Neuron (in vitro differentiated cells): ENCODE data around the gene ANKMY1.

Experiments used
- H2AFZ ChIP-seq: one replicate; pipeline ENCODE4 v1.6.1; 2013; ENCODE audit warnings: low read depth, mild to moderate bottlenecking, inconsistent platforms, low read length, moderate library complexity
- H3K27me3 ChIP-seq: one replicate; pipeline ENCODE4 v1.6.1; 2013; ENCODE audit warnings: low read length; ENCODE audit not compliant: insufficient read depth
- H3K36me3 ChIP-seq: one replicate; pipeline ENCODE4 v1.6.1; 2013; ENCODE audit warnings: low read length; ENCODE audit not compliant: insufficient read depth
- H3K4me1 ChIP-seq: one replicate; pipeline ENCODE4 v1.6.1; 2013; ENCODE audit warnings: low read length; ENCODE audit not compliant: insufficient read depth
- H3K4me3 ChIP-seq: 2 replicates; pipeline ENCODE4 v1.5.1; 2013; ENCODE audit warnings: mild to moderate bottlenecking, low read length, moderate library complexity
- H3K9me3 ChIP-seq: one replicate; pipeline ENCODE4 v1.6.1; 2013; ENCODE audit warnings: low read length

ANKMY1 gene

DNA sequence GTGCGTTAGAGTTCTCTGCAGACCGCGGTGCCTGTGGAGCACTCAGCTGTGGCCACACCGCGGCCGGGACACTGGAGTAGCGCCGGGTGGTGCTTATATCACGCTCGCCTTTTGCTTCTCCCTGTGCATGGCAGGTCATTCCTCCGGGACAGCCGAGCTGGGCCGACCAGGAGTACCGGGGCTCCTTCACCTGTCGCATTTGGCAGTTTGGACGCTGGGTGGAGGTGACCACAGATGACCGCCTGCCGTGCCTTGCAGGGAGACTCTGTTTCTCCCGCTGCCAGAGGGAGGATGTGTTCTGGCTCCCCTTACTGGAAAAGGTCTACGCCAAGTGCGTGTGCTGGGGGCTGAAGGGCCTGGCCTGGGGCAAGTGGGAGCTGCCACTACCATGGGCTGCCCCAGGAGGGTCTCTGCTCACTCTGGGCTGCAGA, 32.9 kb upstream of the ANKMY1 start:
- H3K27me3 ChIP-seq, result no peaks in the 10 kb centered on the region
- no peak overlapping the region for H3K4me3 ChIP-seq
- no peak overlapping the region for H2AFZ ChIP-seq
- peaks cover 45% of the 10 kb centered on the region for H3K36me3 ChIP-seq
- H3K9me3 ChIP-seq, result no peaks in the 10 kb centered on the region
- peaks cover 18% of the 10 kb centered on the region for H3K4me1 ChIP-seq

DNA sequence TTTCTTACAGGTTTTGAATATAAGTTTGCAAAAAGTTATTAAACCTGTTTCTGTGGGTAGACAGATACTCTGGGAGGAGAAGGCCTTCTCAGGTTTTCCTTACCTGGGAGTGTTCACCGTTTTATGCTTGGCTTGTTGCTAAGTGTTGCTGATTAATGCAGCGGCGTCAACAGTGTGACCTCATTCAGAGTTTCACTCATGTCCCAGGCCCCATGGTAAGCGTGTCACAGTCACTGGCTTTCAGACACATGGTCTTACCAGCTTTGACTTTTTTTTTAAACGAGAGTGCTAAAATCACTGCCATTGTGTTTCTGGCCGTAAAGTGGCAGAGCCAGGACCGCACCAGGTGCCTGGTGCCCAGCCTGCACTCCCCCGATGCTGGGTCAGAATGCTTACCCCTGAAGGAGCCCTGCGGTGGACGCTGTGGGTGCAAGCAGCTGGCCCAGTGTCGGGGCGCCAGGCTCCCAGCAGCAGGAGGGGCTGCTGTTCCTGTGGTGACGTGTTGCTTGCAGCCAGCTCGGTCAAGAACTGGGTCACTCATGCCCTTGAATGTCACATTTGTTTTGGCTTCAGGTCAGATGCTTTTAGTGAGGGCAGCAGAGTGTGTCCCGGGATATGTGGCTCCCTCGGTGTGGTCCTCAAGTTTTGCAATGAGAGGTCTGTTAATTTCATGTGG, 32.2 kb upstream of the ANKMY1 start:
- Histone ChIP-seq H3K36me3 (peaks cover 39% of the 10 kb centered on the region), H3K9me3 (no peaks in the 10 kb centered on the region), H3K4me3 (no peak overlapping the region), H3K27me3 (no peaks in the 10 kb centered on the region), H2AFZ (no peak overlapping the region), H3K4me1 (peaks cover 25% of the 10 kb centered on the region)

DNA sequence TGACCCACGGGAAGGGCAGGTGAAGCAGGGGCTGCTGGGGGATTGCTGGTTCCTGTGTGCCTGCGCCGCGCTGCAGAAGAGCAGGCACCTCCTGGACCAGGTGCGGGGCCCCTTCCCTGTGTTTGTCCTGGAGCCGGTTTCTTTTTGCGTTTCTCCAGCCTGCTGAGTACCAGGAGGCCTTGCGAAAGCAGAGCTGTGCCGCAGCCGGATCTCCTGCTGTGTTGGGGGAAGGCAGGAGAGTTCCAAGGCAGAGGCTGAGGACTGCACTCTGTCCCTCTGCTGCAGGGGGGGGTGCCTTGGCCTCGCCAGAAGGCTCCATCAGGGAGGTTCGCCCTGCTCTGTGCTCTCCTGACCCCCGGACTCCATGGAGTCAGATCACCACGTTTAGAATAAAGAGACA, 31.6 kb upstream of the ANKMY1 start:
- peaks cover 29% of the 10 kb centered on the region for H3K4me1 ChIP-seq
- H3K36me3 ChIP-seq, result peaks cover 37% of the 10 kb centered on the region
- no peaks in the 10 kb centered on the region for H3K27me3 ChIP-seq
- H2AFZ ChIP-seq, result no peak overlapping the region
- no peaks in the 10 kb centered on the region for H3K9me3 ChIP-seq
- no peak overlapping the region for H3K4me3 ChIP-seq

DNA sequence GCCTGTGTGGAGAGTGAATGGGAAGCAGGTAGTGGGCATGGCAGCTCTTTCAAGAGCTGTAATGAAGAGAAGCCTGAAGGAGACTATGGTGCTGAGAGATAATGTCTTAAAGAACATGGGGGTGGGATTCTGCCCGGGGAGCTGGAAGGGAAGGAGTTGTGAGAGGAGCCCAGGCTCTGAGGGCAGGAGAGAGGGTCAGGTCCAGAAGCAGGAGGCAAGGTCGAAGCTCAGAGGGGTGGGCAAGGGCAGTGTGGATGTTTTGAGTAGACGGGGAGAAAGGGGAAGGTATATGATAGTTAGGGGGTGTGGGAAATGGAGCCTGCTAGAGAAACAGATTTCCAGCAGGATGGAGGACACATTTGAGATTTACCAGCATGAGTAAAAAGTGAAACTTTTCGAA, 30.9 kb upstream of the ANKMY1 start:
- no peaks in the 10 kb centered on the region for H3K27me3 ChIP-seq
- H2AFZ ChIP-seq, result no peak overlapping the region
- H3K36me3 ChIP-seq, result peaks cover 35% of the 10 kb centered on the region
- H3K4me3 ChIP-seq, result no peak overlapping the region
- peaks cover 29% of the 10 kb centered on the region for H3K4me1 ChIP-seq
- H3K9me3 ChIP-seq, result no peaks in the 10 kb centered on the region

DNA sequence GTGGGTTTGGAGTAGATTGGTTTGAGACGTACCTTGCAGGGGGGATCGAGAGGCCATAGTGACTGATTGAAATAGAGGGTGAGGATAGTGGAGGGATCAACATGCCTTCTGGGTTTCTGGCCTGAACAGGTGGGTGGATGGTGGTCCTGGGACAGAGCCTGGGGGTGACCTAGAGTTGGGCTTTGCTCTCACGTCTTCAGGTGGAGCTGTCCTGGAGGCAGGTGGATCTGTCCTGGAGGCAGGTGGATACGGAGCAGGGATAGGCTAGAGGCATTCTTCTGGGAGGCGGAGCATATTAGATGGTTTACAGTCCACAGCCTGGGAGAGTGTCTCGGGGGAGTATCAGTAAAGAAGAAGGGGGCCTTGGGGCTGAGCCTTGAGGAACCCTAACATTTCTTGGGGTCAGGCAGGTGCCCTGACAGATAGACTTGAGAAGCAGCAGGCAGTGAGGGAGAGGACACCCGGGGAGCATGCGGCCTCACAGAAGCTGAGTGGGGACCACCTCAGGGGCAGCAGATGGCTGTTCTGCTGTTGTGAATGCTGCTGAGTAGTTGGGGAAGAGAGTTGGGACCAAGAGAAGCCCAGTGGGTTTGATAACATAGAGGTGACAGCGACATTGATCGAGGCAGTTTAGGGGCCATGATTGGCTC, 30.3 kb upstream of the ANKMY1 start:
- Histone ChIP-seq H2AFZ (no peak overlapping the region), H3K4me1 (peaks cover 29% of the 10 kb centered on the region), H3K9me3 (no peaks in the 10 kb centered on the region), H3K4me3 (peak overlapping the region; percentile 97), H3K27me3 (no peaks in the 10 kb centered on the region), H3K36me3 (peaks cover 31% of the 10 kb centered on the region)

DNA sequence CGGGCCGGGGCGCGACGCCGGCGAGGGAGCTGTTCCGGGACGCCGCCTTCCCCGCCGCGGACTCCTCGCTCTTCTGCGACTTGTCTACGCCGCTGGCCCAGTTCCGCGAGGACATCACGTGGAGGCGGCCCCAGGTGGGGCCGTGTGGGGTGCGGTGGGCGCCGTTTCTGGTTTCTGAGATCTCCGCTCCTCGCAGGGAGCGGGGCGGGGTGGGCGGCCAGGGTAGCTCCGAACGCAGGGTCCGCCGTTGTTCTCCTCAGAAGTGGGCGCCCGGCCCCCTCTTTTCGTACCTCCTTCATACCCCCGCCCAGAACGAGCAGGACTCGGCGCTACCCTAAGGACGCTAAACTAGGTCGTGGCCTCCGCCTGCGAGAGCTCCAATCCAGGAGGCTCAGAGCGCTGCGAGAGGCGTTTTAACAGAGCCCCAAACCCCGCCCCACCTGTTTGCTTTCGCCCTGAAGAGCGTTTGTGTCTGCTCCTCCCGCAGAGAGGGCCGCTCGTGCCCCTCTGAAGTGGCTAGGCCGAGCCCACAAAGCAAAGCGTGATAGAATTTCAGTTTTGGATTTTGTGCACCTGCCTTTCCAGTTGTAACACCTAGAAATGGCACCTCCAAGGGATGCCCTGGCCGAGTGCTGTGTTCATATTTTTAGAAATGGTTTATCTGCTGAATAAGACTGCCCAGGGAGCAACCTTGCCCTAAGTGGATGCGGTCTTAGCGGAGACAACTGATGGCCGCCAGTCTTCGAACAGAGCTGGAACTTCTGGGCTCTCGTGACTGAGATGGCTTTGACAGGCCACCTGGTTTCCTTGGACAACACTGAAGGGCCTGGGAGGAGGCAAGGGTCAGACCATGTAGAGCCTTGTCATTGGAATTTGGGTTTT, 29.4 kb upstream of the ANKMY1 start:
- Histone ChIP-seq H3K9me3 (no peaks in the 10 kb centered on the region), H3K4me1 (peaks cover 29% of the 10 kb centered on the region), H2AFZ (peak overlapping the region; percentile 55), H3K4me3 (peak overlapping the region; percentile 97), H3K27me3 (no peaks in the 10 kb centered on the region), H3K36me3 (peaks cover 26% of the 10 kb centered on the region)

DNA sequence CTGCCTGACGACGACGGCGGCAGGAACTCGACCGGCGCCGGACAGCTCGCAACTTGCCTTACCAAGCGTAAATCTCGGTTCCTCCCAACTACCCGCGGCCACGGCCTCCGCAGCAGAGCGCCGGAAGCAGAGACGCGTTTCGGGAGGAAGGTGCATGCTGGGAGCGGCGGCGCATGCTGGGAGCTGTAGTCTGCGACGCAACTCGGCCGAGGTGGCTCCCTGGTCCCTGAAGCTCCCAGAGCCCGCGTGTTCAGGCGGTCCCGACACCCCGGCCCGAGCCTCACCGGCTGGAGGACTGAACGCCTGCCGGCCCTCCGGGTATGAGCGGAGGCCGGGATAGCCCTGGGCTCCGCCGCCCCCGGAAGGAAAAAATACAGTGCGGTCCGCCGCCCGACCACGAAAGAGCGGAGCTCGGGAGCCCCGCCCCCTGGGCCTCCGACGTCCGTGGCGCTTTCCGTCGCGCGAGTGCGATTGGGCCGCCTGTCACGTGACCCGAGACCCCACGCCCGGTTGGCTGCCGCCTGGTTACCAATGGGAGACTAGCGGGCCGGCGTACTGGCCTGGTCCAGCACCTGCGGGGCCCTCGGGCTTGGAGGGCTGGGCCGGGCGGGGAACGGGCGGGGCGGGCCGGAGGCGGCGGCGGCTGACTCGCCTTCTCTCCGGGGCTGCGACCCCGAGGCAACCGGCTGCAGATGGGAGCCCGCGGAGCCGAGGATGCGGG, 28.6 kb upstream of the ANKMY1 start, which contains the start of gene CAPN10:
Gene CAPN10, plus strand, starts transcription at position 537 of the 721 bp plus-strand sequence. Its CDS starts 178 bp downstream, at position 715.
- peak within 1 kb of the TSS; percentile 97 for H3K4me3 ChIP-seq
- H3K36me3 ChIP-seq, result peaks cover 19% of the 10 kb centered on the region
- peaks cover 3% of the 10 kb centered on the region for H3K9me3 ChIP-seq
- H3K27me3 ChIP-seq, result no peaks in the 10 kb centered on the region
- H2AFZ ChIP-seq, result peak within 1 kb of the TSS; percentile 55
- peaks cover 29% of the 10 kb centered on the region for H3K4me1 ChIP-seq

DNA sequence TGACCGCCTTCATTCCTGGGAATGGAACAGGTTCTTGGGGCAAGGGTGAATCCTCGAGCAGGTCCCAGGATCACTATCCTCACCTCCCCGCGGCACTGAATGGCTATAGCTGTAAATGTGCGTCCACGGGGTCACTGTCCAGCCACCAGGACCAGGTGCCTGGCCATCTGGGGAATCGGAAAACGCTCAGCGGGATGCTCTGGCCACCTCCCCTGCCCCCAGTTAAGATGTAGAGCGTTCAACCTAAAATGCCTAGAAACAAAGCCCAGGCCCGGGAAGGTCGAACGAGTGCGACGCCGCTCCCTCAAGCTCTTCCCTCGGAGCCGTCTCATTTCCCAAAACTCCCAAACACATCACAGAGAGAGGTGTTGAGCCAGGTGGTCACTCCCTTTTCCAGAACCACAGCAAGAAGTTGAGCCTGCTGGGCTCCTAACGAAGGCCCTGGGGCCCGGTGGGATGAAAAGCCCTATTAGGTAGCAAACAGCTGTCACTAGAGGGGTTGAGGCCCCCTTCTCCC, 28.0 kb upstream of the ANKMY1 start:
- Histone ChIP-seq H3K27me3 (no peaks in the 10 kb centered on the region), H3K4me3 (peak overlapping the region; percentile 97), H3K36me3 (peaks cover 13% of the 10 kb centered on the region), H3K9me3 (peaks cover 4% of the 10 kb centered on the region), H2AFZ (peak overlapping the region; percentile 55), H3K4me1 (peaks cover 29% of the 10 kb centered on the region)

DNA sequence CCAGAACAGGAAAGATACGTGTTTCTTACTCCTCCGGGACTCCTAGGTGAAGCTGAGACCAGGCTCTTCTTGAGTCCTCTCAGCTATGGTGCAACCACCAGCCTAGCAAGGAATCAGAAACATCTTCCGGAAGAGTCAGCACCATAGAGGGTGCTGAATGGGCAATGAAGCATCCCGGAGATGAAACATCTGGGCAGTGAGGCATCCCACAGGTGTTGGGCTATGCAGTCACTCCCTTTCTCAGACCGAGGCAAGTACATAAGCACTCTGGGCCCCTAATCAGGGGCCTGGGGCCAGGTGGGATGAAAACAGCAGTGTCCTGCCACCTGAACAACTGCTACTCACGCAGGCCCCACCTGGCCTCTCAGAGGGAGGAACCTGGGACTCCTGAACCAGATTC, 27.3 kb upstream of the ANKMY1 start:
- Histone ChIP-seq H2AFZ (no peak overlapping the region), H3K9me3 (peaks cover 4% of the 10 kb centered on the region), H3K4me1 (peaks cover 29% of the 10 kb centered on the region), H3K36me3 (peaks cover 8% of the 10 kb centered on the region), H3K27me3 (no peaks in the 10 kb centered on the region), H3K4me3 (peak overlapping the region; percentile 97)

DNA sequence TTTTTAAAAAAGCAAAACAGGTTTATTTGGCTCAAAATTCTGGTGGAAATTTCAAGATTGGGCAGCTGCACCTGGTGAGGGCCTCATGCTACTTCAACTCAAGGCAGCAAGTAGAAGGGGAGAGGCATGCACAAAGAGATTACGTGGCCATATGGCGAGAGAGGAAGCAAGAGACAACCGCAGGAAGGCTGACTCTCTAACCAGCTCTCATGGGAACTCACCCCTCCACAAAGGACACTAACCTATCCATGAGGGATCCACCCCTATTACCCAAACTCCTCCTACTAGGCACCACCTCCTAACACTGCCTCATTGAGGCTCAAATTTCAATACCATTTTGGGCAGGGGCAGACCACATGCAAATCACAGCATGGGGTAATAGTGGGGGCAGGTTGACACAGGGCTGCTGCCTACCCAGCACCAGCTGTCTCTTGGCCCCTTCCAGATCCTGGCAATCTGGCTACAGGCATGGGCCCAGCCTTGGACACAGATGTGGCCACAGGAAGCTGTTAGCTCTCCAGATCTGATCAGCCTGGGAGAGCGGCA, 26.8 kb upstream of the ANKMY1 start:
- H3K27me3 ChIP-seq, result no peaks in the 10 kb centered on the region
- H3K9me3 ChIP-seq, result peaks cover 4% of the 10 kb centered on the region
- H3K4me3 ChIP-seq, result peak overlapping the region; percentile 97
- H2AFZ ChIP-seq, result no peak overlapping the region
- H3K36me3 ChIP-seq, result peaks cover 3% of the 10 kb centered on the region
- peaks cover 29% of the 10 kb centered on the region for H3K4me1 ChIP-seq

DNA sequence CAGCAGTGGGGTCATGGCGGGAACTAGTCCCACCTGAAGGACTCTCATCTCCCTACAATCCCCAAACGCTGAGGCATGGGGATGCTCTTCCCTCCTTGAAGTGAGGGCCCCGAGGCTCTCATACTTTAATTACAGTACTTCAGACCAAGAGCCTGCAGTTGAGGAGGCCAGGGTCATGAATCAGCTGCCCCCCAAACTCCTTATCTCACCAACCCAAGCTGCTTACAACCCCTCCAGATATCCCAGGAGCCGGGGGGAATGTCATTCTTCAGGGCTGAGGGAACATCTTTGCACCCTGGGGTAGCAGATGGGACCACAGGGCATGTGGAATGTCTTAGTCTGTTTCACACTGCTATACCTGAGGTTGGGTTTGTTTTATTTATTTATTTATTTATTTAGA, 26.0 kb upstream of the ANKMY1 start:
- Histone ChIP-seq H3K9me3 (peaks cover 4% of the 10 kb centered on the region), H3K27me3 (no peaks in the 10 kb centered on the region), H3K4me3 (no peak overlapping the region), H2AFZ (no peak overlapping the region), H3K4me1 (peaks cover 29% of the 10 kb centered on the region), H3K36me3 (no peaks in the 10 kb centered on the region)

DNA sequence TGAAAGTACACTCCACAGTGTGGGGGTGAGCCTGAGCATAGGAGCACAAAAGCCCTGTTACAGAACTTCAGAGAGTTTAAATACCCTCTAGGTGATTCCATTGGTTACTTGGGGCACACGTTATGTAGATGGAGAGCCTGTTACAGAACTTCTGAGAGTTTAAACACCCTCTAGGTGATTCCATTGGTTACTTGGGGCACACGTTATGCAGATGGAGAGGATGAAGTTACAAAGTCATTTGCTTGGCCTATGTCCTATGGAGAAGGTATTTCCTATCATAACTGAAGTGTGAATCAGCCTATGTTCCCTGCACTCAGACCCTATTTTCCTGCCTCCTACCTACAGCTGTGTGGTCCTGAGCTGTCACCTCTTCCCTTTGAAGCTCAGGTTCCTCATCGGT, 25.0 kb upstream of the ANKMY1 start:
- no peak overlapping the region for H2AFZ ChIP-seq
- no peaks in the 10 kb centered on the region for H3K27me3 ChIP-seq
- H3K9me3 ChIP-seq, result peaks cover 4% of the 10 kb centered on the region
- H3K4me3 ChIP-seq, result no peak overlapping the region
- peaks cover 19% of the 10 kb centered on the region for H3K4me1 ChIP-seq
- peaks cover 5% of the 10 kb centered on the region for H3K36me3 ChIP-seq
